HG02763 (cell line): Measurements from ENCODE around the gene AP2A2.
"Not testable (repeated sequence)": the region's sequence is repeated elsewhere in the genome, so short reads cannot be mapped to it uniquely, and the experiment has no call there.

ENCODE experiments used
- ATAC-seq: cut with Tn5 transposase; IDR thresholded peaks from one replicate; pipeline ENCODE4 v1.9.1; 2021; ENCODE audit warnings: mild to moderate bottlenecking, moderate library complexity; ENCODE audit not compliant: unreplicated experiment

Gene AP2A2

GRCh38 chr11:953512-953911 lies 27.8 kb downstream of the AP2A2 start:
- ATAC-seq: no peak

DNA sequence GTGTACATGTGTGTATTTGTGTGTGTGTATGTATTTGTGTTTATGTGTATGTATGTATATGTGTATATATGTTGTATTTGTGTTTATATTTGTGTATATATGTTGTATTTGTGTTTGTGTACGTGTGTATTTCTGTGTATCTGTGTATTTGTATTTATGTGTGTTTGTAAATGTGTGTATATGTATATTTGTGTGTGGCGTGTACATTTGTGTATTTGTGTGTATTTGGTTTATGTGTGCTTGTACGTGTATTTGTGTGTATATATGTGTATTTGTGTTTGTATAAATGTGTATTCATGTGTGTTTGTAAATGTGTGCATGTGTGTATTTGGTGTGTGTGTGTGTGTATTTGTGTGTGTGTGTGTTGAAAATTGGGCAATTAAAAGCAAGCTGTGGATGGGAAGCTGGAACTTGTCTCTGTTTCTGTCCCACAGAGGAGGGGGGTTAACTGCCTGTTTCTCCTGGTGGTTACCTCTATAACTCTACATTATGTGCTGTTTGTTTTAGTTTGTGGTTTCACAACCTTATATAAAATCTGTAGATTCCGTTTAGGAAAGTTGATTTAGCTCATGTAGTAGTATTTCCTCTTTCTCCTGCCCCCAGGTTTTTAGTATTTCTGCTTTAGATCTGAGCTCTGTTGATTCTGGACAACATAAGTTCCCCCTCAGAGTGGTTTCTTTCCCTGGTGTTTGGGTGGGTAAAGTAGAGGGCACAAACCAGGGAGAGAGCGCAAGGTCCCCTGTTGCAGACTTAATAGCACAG lies 28.9 kb downstream of the AP2A2 start:
- ATAC-seq: no peak

DNA sequence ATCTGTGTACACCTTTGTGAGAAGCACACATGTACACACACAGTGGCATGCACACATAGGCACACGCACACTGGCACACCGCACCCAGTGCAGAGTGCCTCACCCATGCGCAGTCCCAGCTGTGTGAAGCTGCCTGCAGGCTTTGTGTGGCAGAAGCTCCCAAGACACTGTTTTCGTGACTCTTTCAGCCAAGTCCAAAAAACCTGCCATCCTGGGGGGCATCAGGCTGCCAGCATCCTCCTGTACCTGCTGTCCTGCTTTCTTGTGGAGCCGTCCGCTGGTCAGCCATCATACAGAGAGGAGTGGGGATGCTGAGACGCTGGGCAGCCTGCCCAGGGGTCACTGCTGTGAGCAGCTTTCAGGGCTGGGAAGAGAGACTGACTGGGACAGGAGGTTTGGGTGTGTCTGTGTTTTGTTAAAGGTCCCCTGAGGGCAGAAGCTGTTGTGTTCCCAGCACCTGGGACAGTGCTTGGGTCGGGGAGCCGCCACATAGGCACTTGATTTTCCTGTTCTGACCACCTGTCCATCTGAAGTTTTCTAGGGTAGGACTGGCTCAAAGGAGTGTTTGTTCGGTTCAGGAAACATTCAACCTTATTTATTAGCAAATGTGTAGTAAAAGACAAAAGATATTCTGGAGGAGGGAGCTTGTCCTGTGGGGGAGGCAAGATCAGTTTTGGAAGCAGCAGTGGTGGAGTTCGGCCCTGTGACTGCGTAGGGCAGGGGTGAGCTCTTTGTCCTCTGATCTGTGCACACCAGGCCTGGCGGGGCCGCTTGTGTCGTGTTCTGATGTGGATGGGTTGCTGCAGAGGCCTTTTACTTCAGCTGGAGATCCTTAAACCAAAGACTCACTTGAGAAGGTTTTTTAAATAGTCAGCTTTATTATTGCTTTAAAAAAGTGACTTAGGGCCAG lies 29.7 kb downstream of the AP2A2 start:
- no peak for ATAC-seq

- ATAC-seq: no peak
Measured at GRCh38 chr11:957212-957920, 31.7 kb downstream of the AP2A2 start.

GRCh38 chr11:958101-958500 lies 32.4 kb downstream of the AP2A2 start:
- no peak for ATAC-seq

DNA sequence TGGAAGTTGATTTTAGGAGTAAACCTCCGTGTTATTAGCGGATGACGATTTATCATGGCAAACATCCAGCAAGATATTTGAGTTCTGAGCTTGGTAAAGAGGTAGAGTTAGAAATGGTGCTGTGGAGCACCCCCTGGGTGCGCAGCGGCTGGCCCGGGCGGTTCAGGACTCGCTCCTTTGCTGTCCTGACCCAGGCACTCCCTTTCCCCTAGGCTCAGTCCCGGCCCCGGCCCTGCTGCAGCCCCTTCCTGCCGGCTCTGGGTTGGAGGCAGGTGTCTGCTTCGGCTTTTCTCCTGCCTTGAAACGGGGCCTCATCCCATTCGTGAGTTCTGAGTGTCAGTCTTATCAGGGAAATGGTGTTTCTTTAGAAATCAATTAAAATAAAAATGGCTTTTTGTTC lies 33.4 kb downstream of the AP2A2 start:
- no peak for ATAC-seq

GRCh38 chr11:959608-960007 lies 33.9 kb downstream of the AP2A2 start:
- ATAC-seq: no peak

DNA sequence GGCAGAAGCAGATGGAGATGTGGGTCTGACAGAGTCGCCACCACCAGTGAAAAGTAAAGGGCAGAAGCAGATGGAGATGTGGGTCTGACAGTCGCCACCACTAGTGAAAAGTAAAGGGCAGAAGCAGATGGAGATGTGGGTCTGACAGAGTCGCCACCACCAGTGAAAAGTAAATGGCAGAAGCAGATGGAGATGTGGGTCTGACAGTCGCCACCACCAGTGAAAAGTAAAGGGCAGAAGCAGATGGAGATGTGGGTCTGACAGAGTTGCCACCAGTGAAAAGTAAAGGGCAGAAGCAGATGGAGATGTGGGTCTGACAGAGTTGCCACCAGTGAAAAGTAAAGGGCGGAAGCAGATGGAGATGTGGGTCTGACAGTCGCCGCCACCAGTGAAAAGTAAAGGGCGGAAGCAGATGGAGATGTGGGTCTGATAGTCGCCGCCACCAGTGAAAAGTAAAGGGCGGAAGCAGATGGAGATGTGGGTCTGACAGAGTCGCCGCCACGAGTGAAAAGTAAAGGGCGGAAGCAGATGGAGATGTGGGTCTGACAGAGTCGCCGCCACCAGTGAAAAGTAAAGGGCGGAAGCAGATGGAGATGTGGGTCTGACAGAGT lies 35.7 kb downstream of the AP2A2 start:
- ATAC-seq: not testable (repeated sequence)

DNA sequence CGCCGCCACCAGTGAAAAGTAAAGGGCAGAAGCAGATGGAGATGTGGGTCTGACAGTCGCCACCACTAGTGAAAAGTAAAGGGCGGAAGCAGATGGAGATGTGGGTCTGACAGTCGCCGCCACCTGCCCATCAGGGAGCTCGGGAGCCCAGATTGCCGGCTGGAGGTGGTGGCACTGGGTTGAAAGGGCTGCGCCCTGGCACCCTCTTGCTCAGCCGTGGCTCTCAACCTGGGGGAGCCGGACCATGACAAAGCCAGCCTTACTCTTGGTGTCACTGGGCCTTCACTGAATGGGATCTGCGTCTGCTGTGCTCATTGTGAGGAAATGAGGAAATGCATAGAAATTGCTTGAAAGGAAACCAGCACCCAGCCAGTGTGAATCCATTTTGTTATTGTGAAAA lies 36.3 kb downstream of the AP2A2 start:
- no peak for ATAC-seq

DNA sequence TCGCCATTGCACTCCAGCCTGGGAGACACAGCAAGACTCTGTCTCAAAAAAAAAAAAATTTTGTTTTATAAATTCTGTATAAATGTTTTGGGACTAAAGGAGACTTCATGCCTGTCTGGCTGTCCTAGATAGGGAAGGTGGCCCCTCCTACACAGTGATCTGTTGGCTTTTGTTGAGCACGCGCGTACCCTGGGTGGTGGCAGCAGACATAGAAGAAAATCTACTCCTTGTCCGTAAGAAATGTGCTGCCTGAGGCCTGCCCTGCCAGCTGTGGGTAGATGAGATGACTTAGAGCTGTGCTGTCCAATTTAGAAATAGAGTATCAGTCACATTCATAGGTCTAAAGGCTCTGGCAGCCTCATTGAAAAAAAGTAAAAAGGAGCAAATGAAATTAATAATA lies 37.0 kb downstream of the AP2A2 start:
- ATAC-seq: no peak

DNA sequence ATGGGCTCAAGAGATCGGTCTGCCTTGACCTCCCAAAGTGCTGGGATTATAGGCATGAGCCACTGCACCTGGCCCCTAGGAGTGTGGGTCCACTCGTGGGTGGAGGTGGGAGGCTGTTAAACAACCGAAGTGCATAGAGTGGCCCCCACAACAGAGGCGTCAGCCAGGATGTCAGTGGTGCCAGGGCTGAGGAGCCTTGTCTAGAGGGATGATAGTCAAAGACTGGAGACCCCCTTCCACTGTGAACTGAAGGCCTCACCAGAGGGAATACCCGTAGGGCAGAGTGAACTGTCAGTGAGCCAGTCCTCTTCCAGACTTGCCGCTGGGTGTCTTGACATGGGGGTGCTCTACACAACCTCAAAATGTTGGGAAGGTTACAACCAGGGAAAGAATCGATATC lies 38.2 kb downstream of the AP2A2 start:
- no peak for ATAC-seq

GRCh38 chr11:965206-965775 lies 39.6 kb downstream of the AP2A2 start:
- ATAC-seq: no peak

- ATAC-seq: no peak
Measured at GRCh38 chr11:967995-968751, 42.5 kb downstream of the AP2A2 start.

DNA sequence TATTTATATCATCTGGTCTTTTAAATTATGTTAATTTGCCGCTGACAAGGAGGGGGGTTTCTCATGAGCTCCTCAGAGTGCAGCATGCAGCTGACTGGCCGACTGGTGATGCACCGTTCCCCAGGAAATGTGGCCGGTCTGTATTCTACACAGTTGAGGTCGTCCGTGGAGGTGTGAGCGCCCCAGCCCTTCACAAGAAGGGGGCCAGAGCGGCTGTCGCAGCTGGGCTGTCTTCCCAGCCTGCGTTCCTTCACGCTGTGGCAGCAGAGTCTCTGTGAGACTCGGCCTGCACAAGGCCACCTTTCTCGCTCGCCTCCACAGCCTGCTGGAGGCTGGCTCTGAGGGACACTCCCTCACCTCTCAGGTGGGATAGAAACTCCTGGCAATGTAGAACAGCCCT lies 43.2 kb downstream of the AP2A2 start:
- ATAC-seq: no peak

DNA sequence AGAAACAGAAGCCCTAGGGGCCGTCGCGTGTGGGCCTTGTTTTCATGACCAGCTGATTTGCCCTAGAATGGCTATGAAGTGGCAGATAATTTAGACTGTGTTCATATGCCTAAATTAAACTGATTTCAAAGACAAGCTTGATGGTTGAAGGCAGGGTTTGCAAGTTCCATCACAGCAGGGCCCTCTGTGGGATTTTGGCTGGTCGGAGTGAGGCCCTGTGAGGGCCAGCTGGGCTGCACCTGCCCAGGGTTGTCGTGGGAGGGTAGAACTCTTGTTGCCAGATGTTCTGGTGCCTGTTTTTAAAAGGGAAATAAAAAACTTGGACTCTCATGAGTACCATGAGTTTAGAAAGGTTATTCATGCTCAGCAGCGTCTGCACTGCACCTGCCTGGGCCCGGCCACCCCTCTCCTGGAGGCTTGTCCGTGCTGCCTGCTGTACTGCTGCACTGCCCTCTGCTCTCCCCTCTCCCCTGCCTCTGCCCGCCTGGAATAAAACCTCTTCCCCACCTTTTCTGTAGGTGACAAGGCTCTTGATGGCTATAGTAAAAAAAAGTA lies 44.1 kb downstream of the AP2A2 start:
- ATAC-seq: no peak

DNA sequence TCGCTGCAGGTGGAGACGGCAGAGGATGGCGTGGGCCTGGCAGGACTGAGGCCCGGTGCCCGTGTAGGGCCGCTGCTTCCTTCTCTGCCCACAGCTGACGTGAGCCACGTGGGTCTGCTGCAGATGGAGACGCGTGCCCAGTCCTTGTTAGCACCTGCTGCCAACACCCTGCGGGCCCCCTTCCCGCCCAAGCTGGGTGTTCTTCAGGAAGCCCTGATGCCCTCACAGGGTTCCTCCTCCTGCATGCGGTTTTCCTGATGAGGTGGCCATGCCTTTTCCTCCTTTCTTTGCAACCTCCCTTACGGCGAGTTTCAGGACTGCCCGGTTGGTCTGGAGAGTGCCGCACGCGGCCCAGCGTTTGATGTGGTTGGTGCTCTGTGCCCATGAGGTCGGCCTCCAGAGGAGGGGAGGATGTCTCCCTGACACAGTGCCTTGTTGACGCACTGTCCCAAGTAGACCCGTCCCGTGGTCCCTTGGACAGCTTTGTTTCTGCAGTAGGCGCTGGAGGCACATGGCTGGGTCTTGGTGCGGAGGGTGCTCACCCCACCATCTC lies 44.7 kb downstream of the AP2A2 start:
- ATAC-seq: no peak

DNA sequence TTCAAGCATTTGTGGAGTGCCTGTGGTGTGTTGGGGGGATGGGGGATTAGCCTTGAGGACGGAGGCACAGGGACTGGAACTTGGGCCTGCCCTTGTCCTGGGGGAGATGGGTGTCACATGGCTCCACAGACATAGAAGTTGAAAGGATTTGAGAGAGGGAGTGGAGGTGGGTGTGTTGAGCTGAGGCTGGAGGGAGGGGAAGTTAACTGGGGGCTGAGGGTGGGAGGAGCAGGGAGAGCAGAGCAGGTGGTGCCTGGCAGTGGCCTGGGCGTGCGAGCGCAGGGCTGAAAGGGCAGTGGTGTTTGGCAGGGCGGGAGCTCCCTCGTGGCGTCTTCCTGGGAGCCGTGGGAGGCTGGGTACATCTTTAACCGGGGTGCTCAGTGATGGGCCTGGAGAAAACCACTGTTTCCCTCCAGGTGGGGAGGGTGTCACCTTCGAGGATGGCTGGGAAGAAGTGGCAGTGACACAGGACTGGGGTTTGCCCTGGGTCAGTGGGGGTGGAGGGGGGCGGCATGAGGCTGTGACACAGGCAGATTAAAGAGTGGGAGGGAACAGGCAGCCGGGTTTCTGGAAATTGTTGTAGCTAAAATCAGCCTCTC lies 45.5 kb downstream of the AP2A2 start:
- no peak for ATAC-seq

DNA sequence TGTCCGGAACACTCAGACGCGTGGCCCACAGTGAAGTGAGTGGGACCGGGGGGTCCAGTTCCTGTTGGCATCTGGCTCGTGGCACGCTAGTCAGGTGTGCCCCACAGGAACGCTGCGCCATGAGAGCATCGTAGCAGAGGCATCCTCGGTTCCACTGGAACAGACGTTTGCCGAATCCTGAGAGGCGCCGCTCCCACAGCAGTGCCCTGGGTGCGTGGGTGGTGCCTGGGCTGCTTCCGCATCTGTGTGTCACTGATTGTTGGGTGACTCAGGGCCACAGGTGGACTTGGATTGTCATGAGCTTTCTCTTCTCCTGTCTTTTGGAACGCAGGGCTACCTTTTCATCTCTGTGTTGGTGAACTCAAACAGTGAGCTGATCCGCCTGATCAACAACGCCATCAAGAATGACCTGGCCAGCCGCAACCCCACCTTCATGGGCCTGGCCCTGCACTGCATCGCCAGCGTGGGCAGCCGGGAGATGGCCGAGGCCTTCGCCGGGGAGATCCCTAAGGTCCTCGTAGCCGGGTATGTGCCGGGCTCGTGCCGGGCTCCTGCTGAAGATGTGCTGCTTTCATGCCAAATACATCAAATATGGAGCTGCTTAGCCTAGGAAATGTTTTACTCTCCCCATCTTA lies 46.2 kb downstream of the AP2A2 start:
- no peak for ATAC-seq
